ENCODE results near the gene CD58.
"Not testable (repeated sequence)": the region's sequence is repeated elsewhere in the genome, so short reads cannot be mapped to it uniquely, and the experiment has no call there.

The CD58 gene

GRCh38 chr1:116569776-116570357 is 959 bp downstream of the CD58 start:
- DNase-seq (ENCODE audit: low read depth), result no peak

GRCh38 chr1:116569381-116569670 is 1.5 kb downstream of the CD58 start:
- no peak for DNase-seq (ENCODE audit: low read depth)

- no peak for DNase-seq (ENCODE audit: low read depth)
Observed at GRCh38 chr1:116568662-116569380, 2.0 kb downstream of the CD58 start.

- DNase-seq (ENCODE audit: low read depth), result no peak
Observed at GRCh38 chr1:116567790-116568661, 2.8 kb downstream of the CD58 start.

- DNase-seq (ENCODE audit: low read depth), result no peak
Observed at GRCh38 chr1:116565222-116565621, 5.6 kb downstream of the CD58 start.

GRCh38 chr1:116564426-116564825 is 6.4 kb downstream of the CD58 start:
- no peak for DNase-seq (ENCODE audit: low read depth)

- DNase-seq (ENCODE audit: low read depth), result not testable (repeated sequence)
Observed at GRCh38 chr1:116562465-116562864, 8.4 kb downstream of the CD58 start.

GRCh38 chr1:116561563-116561962 is 9.3 kb downstream of the CD58 start:
- no peak for DNase-seq (ENCODE audit: low read depth)

- DNase-seq (ENCODE audit: low read depth), result no peak
Observed at GRCh38 chr1:116560704-116561490, 9.9 kb downstream of the CD58 start.

GRCh38 chr1:116559304-116559761 is 11.5 kb downstream of the CD58 start:
- no peak for DNase-seq (ENCODE audit: low read depth)

- no peak for DNase-seq (ENCODE audit: low read depth)
Observed at GRCh38 chr1:116558571-116558970, 12.3 kb downstream of the CD58 start.

- DNase-seq (ENCODE audit: low read depth), result no peak
Observed at GRCh38 chr1:116558140-116558549, 12.7 kb downstream of the CD58 start.

GRCh38 chr1:116557323-116557878 is 13.4 kb downstream of the CD58 start:
- DNase-seq (ENCODE audit: low read depth), result no peak

GRCh38 chr1:116556289-116557006 is 14.4 kb downstream of the CD58 start:
- peak; percentile 23 for DNase-seq (ENCODE audit: low read depth)

- no peak for DNase-seq (ENCODE audit: low read depth)
Observed at GRCh38 chr1:116554924-116555323, 15.9 kb downstream of the CD58 start.

- DNase-seq (ENCODE audit: low read depth), result no peak
Observed at GRCh38 chr1:116553386-116554115, 17.3 kb downstream of the CD58 start.

- no peak for DNase-seq (ENCODE audit: low read depth)
Observed at GRCh38 chr1:116546354-116546977, 24.4 kb downstream of the CD58 start.

GRCh38 chr1:116545359-116545705 is 25.5 kb downstream of the CD58 start:
- no peak for DNase-seq (ENCODE audit: low read depth)

GRCh38 chr1:116544588-116545358 is 26.1 kb downstream of the CD58 start:
- no peak for DNase-seq (ENCODE audit: low read depth)
